Osteoblast (primary cell): ENCODE measurements around the gene SLCO2B1. TPM values are rescaled to one million over a fixed set of nuclear protein-coding genes. Genes with fewer than 3 reads are reported as not detected.

ENCODE experiments used
- DNase-seq: peaks from one replicate; pipeline ENCODE4 v3.0.0; 2011; ENCODE audit warnings: low spot score, mixed read lengths; ENCODE audit not compliant: insufficient read length; ENCODE audit errors: missing footprints
- H2AFZ ChIP-seq: 2 replicates; pipeline ENCODE4 v1.6.0; 2011; ENCODE audit warnings: mild to moderate bottlenecking, low read length
- H3K27ac ChIP-seq: 2 replicates; pipeline ENCODE4 v1.5.1; 2011; ENCODE audit warnings: mild to moderate bottlenecking, low read depth, low read length, moderate library complexity
- H3K27me3 ChIP-seq: 2 replicates; pipeline ENCODE4 v1.6.0; 2012; ENCODE audit warnings: mild to moderate bottlenecking, control low read depth, inconsistent platforms, low read length, moderate library complexity; ENCODE audit not compliant: insufficient read depth
- H3K36me3 ChIP-seq: 2 replicates; pipeline ENCODE4 v1.5.1; 2011; ENCODE audit warnings: mild to moderate bottlenecking, low read length, control low read depth, moderate library complexity; ENCODE audit not compliant: insufficient read depth
- H3K4me1 ChIP-seq: 2 replicates; pipeline ENCODE4 v1.5.1; 2011; ENCODE audit warnings: mild to moderate bottlenecking, low read length, control low read depth, moderate library complexity; ENCODE audit not compliant: insufficient read depth
- H3K4me2 ChIP-seq: 2 replicates; pipeline ENCODE4 v1.6.0; 2011; ENCODE audit warnings: mild to moderate bottlenecking, low read length; ENCODE audit not compliant: insufficient read depth
- H3K4me3 ChIP-seq: fragments of 200-600 bp; sonication (generic); 3 replicates; pipeline ENCODE4 v1.5.1; 2012; ENCODE audit warnings: mild to moderate bottlenecking, low read length, inconsistent platforms; ENCODE audit not compliant: insufficient read depth
- H3K79me2 ChIP-seq: 2 replicates; pipeline ENCODE4 v1.6.0; 2012; ENCODE audit warnings: mild to moderate bottlenecking, low read length, control low read depth, inconsistent platforms; ENCODE audit not compliant: insufficient read depth
- H3K9me3 ChIP-seq: 2 replicates; pipeline ENCODE4 v1.5.1; 2011; ENCODE audit warnings: low read depth, low read length, control low read depth
- H4K20me1 ChIP-seq: 2 replicates; pipeline ENCODE4 v1.6.0; 2012; ENCODE audit warnings: mild to moderate bottlenecking, low read length, control low read depth; ENCODE audit not compliant: insufficient read depth
- total RNA-seq: library from RNA; depleted of rRNA; stranded (reverse); fragments of >200 nt; gene quantifications from 2 replicates; pipeline ENCODE4 v1.2.3, GENCODE V29; 2012
- TF ChIP-seq, protein P1 (sequence below): IDR thresholded peaks from 2 replicates; pipeline ENCODE4 v1.5.1; 2011; ENCODE audit warnings: mild to moderate bottlenecking, low read depth, low read length, moderate library complexity; ENCODE audit errors: extremely low read depth

The SLCO2B1 gene
- total RNA-seq, 1 donor = 0.72 TPM

GRCh38 chr11:75241036-75241905, 90.4 kb downstream of the SLCO2B1 start:
- H3K9me3 ChIP-seq = no peaks in the 10 kb centered on the region
- H3K79me2 ChIP-seq = no peaks in the 10 kb centered on the region
- peak; percentile 100 for DNase-seq
- no peak overlapping the region for H3K27ac ChIP-seq
- TF ChIP-seq, protein P1, sequence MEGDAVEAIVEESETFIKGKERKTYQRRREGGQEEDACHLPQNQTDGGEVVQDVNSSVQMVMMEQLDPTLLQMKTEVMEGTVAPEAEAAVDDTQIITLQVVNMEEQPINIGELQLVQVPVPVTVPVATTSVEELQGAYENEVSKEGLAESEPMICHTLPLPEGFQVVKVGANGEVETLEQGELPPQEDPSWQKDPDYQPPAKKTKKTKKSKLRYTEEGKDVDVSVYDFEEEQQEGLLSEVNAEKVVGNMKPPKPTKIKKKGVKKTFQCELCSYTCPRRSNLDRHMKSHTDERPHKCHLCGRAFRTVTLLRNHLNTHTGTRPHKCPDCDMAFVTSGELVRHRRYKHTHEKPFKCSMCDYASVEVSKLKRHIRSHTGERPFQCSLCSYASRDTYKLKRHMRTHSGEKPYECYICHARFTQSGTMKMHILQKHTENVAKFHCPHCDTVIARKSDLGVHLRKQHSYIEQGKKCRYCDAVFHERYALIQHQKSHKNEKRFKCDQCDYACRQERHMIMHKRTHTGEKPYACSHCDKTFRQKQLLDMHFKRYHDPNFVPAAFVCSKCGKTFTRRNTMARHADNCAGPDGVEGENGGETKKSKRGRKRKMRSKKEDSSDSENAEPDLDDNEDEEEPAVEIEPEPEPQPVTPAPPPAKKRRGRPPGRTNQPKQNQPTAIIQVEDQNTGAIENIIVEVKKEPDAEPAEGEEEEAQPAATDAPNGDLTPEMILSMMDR = peak; percentile 61
- peaks cover 64% of the 10 kb centered on the region for H3K27me3 ChIP-seq
- H3K4me3 ChIP-seq = peak overlapping the region; percentile 68
- peak overlapping the region; percentile 81 for H2AFZ ChIP-seq
- no peaks in the 10 kb centered on the region for H4K20me1 ChIP-seq
- H3K36me3 ChIP-seq = no peaks in the 10 kb centered on the region
- peak overlapping the region; percentile 75 for H3K4me2 ChIP-seq
- H3K4me1 ChIP-seq = no peaks in the 10 kb centered on the region

GRCh38 chr11:75241906-75242644, 91.2 kb downstream of the SLCO2B1 start:
- H3K79me2 ChIP-seq = no peaks in the 10 kb centered on the region
- H3K27ac ChIP-seq = no peak overlapping the region
- H3K4me1 ChIP-seq = no peaks in the 10 kb centered on the region
- H2AFZ ChIP-seq = peak overlapping the region; percentile 81
- H3K27me3 ChIP-seq = peaks cover 67% of the 10 kb centered on the region
- H3K4me3 ChIP-seq = peak overlapping the region; percentile 68
- peak; percentile 45 for DNase-seq
- H3K4me2 ChIP-seq = peak overlapping the region; percentile 75
- TF ChIP-seq, protein P1 = no peak
- H4K20me1 ChIP-seq = no peaks in the 10 kb centered on the region
- H3K36me3 ChIP-seq = no peaks in the 10 kb centered on the region
- H3K9me3 ChIP-seq = no peaks in the 10 kb centered on the region

DNA sequence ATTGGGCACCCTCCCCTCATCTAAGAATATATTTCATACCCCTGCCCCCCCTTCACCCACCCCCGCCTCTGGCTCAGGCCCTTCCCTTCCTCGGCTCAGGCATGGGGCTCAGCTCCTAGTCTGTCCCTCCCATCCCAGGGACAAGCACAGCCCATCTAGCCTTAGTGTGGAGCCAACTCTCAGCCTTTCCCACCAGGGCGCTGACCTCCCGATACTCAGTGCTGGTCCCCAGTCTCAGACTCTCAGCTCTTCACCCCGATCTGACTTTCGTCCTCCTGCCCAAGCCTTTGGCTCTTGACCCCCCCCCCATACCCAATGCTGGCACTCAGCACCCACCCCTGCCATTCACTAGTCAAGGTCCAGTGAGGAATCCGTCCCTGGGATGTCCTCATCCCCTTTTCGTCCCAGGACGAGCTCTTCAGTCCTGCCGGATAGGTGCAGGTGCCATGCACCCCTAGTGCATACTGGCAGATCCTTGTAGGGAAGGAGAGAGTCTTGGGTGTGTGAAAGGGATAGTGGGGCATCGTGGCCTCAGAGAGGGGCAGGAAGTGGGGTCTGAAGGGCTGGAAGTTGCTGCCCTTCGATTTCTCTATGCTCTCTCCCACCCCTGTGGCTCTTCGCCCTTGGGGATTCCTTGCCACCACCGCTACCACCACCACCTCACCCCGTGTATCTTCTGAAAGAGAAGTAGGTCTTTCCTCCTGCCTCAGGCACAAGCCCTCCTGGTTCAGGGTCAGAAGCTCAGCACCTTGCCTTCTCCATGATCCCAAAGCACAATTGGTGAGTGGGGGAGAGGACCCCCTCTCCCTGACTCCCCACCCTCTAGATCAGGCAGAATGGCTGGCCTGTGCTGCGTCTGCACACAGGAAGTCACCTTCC, 92.1 kb downstream of the SLCO2B1 start:
- Histone ChIP-seq H3K27ac (no peak overlapping the region), H3K27me3 (peaks cover 63% of the 10 kb centered on the region), H3K4me1 (no peaks in the 10 kb centered on the region), H3K4me2 (no peak overlapping the region), H3K79me2 (no peaks in the 10 kb centered on the region), H3K9me3 (no peaks in the 10 kb centered on the region), H4K20me1 (no peaks in the 10 kb centered on the region), H3K4me3 (no peak overlapping the region), H3K36me3 (no peaks in the 10 kb centered on the region), H2AFZ (no peak overlapping the region)
- TF ChIP-seq, protein P1 = no peak
- DNase-seq = peak; percentile 52
